NCI-H1092 treated with DMSO at 0.1 percent for 48 hours (cell line): ENCODE data around the gene FGGY.

Source experiments
- DNase-seq: peaks from one replicate; lab custom pipeline; 2025; lab: John Stamatoyannopoulos, UW

The FGGY gene

DNA sequence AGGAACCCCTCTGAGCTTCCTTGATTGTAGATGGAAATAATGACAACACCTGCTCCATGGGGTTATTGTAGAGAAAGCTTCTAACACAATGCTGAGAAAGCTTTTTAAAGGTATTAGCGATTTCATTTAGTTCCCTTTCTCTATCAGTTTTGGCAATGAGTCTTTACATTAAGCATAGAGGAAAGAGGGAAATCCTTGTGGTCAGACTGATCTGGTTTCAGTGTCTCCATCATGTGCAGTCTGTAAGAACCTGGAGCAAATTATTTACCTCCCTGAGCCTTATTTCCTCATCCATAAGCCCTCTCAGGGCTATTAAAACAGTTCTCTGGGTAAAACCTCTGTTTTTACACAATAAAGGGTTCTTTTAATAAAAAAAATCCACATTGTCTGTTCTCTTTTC lies 87.5 kb downstream of the FGGY start:
- peak; percentile 50 for DNase-seq

DNA sequence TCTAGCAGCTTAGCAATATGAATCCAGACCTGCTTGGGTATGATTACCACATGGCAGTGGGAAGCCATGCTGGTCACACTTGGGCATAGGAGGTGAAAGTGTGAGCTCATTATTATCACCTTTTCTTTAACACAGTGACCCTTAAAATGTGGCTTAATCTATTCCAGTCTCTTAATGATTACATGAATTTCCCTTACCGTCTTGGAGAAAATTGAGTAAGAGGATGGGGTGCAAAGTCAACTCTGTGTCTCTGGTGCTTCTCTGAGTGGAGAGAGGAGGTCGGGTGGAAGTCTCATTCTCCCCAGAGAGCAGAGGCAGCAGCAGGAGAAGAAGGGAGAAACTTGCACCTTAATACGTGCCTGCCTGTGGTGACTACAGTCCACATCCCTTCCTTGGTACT lies 91.3 kb downstream of the FGGY start:
- no peak for DNase-seq

DNA sequence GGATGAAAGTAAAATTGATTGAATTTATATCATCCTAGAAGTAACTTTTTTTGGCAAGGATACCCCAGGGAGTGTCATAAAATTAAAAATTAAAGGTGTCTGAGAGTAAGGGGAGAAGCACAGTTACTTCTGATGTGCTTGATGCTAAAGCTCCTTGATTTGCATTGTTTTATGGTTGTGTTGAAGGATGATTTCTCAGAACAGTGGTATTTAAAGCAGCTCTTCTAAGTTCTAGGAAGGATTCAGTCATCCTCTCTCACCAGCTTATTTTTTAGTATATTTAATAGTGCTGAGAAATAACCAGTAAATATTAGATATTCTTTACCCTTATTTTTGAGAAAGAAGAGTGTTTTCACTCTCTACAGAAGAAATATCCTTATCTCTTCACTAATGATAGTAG lies 93.0 kb downstream of the FGGY start:
- no peak for DNase-seq

DNA sequence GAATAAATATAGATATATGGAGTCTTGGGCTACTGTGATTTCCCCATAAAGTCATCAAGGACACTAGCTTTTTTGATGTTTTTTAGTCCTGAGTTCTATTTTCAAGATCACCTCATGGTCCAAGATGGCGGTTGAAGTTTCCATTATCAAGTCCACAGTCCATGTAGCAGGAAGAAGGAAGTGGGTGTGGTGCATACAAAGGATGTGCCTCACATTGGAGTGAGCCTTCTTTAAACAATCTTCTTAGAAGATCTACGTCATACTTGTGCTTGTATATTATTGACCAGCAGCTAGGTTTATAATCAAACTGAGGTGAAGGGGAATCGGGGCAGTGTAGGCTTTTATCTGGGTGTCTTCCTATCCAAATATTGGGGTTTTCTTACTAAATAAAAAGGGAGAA lies 93.4 kb downstream of the FGGY start:
- DNase-seq = no peak

DNA sequence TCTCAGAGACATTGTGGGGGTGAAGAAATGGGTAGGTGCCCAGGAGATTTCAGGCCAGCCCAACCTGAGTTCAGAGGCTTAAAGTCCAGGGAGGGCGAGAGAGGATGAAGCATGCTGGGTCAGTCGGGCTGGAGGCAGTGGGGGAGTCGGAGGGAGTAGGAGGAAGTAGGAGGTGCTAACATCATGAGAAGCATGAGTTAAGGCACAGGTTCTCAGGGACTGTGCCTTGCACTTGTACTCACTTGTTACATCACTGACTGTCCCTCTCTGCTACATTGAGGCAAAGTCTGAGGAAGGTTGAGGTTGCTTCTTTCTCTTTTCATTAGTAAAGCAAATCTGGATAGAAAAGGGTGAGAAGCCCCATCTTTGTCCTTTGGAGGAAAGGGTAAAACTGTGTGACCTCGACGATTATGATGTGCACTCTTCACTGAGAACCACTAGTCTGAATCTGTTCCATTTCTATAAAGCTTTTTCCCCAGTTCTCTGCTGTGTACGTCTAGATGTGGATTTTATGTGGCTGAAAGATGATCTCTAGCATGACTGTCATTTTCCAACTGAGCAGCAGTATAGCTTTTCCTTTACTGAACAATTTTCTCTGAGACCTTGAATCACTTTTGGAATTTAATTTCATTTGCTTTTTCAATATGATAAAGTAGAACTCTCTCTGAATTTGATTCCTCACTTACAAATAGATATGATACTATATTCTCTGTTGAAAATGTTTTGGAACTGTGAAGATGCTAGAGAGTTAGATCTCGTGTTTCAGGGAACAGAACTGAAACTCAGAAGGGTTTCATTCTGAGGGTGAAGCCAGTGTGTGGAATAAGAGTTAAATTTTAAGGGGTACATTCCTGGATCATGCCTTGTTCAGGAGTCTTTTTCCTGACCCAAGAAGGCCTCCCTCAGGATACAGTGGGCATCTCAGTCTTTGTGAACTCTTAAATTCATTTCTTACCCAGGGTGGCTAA lies 94.6 kb downstream of the FGGY start:
- DNase-seq = no peak

DNA sequence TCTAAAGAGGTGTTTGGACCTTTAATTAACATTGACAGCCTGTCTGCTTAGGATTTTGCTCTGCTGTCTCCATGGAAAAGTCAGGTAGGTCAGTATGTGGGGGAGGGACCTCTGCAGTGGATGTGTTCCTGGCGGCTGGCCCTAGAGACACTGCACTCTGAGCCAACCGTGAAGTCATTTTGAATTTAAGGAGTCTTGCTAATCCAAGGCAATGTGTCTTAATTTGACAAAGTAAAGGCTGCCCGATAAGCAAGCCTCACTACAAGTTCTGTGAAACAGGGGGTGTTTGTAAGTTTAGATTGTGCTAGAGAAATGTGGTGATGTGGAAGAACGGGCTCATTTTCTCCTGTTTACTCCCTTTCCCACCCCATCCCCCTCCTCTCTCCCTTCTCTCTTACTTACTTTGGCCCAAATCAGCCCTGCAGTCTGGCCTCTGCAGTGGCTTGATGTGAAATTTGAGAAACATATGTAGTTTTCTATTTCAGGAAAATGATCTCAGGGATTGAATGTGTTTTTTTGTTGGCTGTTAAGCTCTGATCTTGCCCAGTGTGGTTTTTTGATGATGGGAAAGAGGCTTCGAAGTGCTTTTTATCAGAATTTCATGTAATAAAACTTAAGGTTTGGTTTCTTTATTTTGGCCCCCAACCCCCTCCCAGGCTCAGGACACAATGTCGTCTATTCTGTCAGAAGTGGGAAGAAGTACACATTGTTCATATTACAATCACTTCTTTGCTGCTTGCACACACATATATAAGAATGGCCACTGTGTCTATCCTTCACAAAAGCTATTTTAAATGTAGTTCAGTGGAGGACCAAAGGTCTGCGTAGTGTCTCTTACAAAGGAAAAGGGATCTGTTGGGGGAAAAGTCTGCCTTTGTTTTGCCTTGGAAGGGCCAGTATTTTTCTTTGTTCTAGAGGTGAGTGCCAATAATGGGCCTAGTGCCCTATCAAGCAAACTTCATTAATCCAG lies 96.6 kb downstream of the FGGY start:
- peak; percentile 91 for DNase-seq

DNA sequence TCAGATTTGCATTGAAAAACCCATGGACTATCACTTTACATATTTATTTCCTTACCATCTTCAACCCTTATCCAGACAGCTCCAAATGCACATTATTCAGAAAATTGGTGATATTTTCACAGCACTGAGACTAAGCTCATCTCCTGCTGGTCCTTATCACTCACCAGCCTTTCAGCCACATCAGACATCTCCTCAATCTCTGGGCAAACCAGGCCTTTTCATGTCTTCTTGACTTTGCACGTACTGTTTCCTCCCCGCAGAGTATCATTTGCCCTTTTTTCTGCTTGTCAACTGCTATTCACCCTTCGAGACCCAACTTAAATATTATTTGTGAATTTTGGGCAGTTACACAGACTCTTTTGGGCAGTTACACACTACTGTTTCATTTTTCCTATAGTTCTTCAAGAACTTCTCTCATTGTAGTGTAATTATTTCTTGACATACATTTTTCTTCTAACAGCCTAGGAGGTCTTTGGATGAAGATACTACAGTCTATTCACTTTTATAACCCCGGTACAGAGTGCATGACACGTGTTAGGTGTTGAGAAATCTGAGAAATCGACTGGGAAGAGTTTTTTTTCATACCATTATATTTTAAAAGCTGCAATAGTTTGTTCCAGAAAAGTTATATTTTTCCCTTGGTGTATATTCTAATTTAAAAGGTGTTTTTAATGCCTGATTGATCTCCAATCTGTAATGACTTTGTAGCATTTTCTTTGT lies 98.0 kb downstream of the FGGY start:
- no peak for DNase-seq

DNA sequence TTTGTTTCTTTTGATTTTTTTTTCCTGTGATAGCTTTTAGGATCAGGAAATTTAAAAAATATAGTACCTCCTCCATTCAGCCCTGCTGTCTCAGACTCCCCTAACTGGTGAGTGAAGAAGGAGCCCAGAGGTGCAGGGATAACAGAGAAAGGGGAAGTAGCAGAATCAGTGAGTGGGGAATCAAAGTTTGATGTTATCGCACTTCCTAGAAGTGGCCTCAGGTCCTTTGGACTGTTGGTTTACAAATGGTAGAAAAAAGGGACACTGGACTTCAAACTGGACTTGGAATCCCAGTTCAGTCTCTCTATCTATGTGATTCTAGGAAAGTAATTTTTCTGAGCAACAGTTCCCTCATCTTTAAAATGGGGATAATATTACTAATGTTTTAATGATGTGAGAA lies 99.5 kb downstream of the FGGY start:
- no peak for DNase-seq

DNA sequence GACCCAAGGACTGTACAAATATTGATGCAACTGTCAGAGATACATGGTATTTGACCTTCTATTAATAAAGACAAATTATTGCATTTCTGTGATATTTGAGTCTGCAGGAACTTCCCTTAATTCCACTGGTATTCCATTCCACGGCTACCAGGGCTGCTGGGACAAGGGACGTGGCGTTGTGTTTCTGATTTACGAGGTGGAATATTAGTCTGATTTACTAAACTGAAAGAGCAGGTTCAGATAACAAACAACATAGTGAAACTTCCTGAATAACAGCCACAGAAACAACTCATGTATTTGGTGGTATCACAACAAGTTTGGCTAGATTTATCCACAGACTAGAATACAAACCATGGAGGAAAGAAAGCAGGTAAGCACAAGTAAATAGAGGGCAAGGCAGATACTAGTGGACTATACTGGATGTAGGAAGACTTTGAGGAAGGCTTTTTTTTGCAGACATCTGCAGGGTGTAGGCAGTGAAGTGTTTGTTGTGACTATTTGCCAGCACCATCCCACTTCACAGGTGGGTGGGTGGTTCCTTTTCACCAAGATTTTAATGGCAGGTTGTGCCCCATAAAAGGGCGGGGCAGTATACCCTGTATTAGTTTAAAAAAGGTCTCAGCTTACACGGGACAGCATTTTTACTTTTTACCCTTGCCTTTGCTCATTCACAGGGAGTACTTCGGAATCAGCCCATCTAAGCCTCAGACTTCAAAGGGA lies 100.4 kb downstream of the FGGY start:
- DNase-seq = no peak

DNA sequence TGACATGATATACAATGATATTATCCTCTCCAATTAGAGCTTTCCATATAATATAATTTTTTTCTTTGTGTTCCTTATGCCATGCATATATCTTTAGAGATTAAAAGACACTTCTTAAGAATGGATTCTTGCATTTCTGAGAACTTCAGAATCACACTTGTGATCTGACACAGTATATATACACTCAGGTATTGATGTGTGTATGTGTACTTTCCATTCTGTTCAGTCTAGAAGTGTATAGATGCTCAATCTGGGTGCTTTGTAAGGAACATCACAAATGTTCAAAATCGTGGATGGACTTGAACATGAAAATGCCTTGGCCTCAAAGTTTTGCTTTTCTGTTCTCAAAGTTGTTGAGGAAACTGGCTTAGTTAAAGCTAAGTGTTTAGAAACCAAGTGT lies 102.7 kb downstream of the FGGY start:
- no peak for DNase-seq

DNA sequence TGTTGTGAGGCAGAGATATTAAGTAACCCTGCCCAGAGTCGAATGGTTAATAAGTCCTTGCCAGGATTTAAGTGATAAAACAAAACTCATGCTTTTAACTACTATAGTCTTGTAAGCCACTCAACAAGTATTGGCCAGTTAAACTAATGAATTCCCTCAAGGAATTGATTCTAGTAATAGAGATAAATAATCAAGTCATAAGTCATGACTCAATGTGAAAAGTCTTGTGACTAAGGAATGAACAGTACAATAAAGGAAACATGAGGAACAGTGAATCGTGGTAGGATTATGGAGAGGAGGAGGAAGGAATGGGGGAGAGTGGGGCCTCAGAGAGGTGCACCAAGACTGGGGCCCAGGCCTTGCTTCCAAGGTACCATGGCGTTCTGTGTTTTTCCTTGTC lies 104.7 kb downstream of the FGGY start:
- DNase-seq = no peak

DNA sequence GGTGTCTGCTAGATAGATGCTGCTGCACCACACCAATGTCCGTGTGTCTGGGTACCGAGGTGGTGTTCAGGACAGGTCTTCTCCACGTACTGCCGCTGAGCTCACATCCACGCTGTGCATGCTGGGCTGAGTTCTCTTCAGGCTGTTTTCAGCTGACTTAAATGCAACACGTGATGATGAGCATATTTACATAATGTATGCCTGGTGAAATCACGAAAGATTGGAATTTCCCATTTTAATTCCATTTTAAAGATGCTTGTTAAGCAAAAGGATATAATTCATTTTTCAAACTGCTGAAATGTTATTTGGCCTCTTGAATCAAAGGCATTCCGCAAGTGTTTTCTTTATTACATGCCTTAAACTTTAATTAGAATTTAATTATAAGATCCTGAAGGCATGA lies 107.9 kb downstream of the FGGY start:
- no peak for DNase-seq

DNA sequence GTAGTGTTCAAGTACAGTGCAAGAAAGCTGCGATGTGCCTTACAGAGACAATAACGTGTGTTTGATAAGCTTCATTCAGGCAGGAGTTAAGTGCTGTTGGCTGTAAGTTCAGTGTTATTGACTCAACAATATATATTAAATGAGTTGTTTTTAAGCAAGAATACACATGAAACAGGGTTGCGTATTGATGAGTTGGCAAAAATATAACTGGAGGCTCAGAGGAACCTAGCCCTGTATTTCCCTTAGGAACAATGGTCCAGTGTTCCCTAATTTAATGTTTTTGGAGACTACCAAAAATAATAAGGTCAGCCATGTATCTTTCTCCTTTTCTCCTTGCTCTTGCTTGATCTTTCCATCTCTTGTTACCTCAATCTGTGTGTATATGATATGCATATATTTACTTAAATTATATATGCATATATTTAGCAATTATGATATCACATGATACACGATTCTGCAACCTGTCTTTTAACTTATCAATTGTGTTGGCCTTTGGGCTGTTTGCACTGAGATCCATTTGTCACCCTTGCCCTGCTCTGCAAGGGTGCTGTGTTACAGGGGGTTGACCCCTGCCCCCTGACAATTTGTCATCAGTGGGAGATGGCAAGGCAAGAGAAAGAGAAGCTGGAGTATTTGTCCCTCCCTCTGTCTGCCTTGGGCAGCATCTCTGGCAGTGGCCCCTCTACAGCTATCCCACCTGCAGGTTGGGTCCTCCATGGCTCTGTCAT lies 109.7 kb downstream of the FGGY start:
- no peak for DNase-seq

DNA sequence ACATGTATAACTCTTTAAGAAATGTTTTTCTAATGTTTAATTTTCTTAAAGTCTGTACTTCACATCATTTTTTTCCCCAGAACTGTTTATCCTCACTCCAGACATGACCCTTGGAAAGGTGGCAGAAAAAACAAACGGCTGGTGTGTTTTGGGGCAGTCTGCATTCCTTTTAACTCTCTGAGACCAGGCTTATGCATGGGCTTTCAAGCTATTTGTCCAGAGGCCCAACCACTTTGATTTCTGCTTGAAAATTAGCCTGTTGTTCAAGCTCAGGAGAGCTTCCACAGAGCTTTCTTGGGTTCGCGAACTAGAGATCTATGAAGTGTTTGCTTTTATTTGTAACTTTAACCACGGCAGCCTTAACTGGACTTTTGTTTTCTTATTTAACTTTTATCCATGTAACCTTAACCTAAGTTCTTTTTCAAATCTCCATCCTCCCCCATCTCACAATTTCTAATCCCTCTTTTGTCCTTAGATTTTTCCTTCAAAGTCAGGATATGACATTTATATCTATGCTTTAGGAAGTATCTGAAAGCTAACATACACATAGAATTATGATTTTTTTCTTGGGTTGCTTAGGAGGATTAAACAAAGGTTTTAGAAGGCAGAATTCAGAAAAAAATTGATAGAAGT lies 111.8 kb downstream of the FGGY start:
- no peak for DNase-seq

DNA sequence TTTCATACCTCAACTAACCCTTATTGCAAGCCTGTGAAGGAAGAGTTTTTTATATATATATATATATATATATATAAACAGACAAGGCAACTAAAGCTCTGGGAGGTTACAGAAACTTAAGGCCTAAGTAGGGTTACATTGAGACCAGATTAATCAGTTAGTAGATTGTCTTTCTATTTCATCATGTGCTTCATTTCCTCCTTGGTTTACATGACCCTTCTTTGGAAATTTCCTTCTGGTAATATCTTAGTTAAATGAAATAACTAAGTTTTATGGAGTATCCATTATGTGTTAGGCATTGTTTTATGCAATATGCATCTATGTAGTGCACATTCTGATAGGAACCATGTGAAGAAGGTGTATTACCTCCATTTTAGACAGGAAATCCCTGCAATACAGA lies 112.7 kb downstream of the FGGY start:
- DNase-seq = no peak

DNA sequence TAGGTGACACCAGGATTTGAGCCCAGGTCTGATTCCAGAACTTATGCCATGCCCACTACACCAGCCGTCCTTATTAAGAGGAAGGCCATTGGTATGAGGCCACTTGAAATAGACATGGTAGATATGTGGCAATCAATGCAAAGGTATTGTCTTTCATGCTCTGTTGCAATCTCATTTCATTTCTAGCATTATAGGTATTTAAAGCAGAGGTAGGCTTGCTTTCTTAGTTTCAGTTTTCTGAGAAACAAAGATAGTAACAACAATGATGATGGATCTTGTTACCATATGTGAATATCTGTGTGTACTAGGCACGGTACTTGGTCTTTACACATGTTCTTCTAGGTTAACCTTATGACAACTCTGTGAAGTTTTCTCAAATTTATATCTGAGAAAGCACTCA lies 113.1 kb downstream of the FGGY start:
- no peak for DNase-seq

DNA sequence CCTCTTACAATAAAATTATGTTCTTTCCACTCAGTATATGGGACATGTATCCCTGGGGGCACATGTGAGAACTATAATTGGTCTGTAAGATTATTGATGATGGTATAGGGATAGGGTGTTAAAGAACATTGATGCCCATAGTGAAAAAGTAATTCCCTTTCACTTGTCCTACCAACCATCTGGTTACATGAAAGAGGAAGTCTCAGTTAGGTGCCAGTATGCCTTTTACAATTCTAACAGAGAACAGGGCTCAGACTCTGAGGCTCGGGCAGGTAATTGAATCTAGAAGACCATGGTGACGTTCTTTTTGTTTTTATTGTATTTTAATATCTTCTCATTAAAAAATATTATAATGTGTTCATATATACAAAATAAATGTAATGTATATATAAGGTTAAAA lies 113.6 kb downstream of the FGGY start:
- no peak for DNase-seq

DNA sequence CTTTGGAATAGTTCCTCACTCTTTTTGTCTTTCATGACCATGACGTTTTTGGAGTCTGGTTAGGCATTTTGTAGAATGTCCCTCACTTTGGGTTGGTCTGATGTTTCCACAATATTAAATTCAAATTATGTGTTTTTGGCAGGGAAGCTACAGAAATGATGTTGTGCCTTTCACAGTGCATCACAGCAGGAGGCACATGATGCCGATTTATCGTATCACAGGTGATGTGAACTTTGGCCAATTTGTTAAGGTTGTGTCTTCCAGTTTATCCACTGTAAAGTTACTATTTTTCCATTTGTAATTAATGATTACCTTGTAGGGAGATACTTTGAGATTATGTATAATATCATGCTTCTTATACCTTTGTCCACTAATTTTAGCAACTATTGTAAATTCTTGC lies 114.3 kb downstream of the FGGY start:
- no peak for DNase-seq

DNA sequence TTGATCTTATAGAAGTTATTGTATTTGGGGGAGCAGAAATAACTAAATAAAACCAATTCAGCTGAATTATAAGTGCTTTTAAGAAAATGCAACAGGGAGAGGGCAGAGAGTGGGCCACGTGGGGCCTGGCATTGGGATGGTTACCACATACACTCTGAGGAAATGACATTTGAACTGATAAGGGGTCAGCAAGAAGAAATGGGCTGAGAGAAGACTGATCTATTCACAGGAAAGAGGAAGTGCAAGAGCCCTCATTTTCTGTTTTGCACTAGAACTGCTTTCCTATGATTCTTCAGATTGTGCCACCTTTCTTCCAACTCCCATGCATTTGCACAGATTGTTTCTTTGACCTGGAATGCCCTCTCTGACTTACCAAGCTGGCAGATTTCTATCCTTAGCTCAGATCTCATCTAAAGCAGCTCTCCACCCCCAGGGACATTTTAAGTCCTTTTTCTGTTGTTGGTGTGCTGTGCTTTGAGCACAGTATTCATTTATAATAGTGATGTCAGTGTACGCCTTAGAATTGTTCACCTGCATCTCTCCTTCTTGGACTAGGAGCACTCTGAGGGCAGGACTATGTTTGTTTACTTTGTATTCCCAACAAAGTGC lies 115.9 kb downstream of the FGGY start:
- no peak for DNase-seq

DNA sequence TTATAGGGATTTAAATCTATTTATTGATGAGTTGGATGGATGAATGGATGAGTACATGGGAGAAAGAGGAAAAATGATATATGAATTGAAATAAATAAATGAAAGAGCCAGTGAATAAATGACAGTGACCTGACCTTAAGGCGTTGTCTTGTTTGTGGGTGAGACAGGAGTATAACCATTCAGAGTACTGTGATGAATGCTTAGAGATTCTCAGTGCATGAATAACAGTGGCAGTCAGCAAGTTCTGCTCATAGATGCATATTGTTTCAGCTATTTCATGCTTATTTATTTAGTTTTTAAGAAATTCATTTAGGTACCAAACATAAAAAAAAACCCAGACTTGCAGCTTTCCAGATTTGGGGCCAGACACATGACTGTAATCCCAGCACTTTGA lies 116.4 kb downstream of the FGGY start:
- no peak for DNase-seq
